Aortic smooth muscle cell (primary cell): ENCODE data around the gene NFE2L3. TPM values are rescaled to one million over a fixed set of nuclear protein-coding genes. Genes with fewer than 3 reads are reported as not detected.

ENCODE experiments used
- total RNA-seq: library from RNA; depleted of rRNA; stranded (reverse); fragments of >200 nt; gene quantifications from 2 replicates; pipeline ENCODE4 v1.2.3, GENCODE V29; 2014

The NFE2L3 gene, protein sequence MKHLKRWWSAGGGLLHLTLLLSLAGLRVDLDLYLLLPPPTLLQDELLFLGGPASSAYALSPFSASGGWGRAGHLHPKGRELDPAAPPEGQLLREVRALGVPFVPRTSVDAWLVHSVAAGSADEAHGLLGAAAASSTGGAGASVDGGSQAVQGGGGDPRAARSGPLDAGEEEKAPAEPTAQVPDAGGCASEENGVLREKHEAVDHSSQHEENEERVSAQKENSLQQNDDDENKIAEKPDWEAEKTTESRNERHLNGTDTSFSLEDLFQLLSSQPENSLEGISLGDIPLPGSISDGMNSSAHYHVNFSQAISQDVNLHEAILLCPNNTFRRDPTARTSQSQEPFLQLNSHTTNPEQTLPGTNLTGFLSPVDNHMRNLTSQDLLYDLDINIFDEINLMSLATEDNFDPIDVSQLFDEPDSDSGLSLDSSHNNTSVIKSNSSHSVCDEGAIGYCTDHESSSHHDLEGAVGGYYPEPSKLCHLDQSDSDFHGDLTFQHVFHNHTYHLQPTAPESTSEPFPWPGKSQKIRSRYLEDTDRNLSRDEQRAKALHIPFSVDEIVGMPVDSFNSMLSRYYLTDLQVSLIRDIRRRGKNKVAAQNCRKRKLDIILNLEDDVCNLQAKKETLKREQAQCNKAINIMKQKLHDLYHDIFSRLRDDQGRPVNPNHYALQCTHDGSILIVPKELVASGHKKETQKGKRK
- 0.31 and 0.79 TPM in 2 replicates for total RNA-seq

GRCh38 chr7:26151953-26152781, at the start of gene NFE2L3:
Gene NFE2L3 (plus strand): TSS chr7:26152198. CDS start chr7:26152499, 301 bp downstream.

GRCh38 chr7:26200444-26201246, 48.6 kb downstream of the NFE2L3 start, which contains the start of gene HNRNPA2B1:
Gene HNRNPA2B1 (minus strand): TSS chr7:26200746. CDS start chr7:26200577, 169 bp downstream.

DNA sequence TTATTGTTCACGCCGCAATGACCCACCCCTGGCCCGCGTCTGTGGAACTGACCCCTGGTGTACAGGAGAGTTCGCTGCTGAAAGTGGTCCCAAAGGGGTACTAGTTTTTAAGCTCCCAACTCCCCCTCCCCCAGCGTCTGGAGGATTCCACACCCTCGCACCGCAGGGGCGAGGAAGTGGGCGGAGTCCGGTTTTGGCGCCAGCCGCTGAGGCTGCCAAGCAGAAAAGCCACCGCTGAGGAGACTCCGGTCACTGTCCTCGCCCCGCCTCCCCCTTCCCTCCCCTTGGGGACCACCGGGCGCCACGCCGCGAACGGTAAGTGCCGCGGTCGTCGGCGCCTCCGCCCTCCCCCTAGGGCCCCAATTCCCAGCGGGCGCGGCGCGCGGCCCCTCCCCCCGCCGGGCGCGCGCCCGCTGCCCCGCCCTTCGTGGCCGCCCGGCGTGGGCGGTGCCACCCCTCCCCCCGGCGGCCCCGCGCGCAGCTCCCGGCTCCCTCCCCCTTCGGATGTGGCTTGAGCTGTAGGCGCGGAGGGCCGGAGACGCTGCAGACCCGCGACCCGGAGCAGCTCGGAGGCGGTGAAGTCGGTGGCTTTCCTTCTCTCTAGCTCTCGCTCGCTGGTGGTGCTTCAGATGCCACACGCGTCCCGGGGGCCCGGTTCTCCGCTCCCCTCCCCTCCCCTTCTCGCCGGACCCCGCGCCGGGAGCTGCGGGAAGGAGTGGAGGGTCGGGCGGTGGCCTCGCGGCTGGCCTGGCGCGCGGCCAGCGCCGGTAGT, 49.4 kb downstream of the NFE2L3 start, which contains the start of gene CBX3:
TSS of gene CBX3 (plus strand) at position 499 of the 772 bp plus-strand sequence. CDS start 1,254 bp downstream, outside the sequence.

Other genes with a start within 250 kb of the NFE2L3 start
- gene HNRNPA2B1, start 48.5 kb downstream of the NFE2L3 start, total RNA-seq: 126 and 130 TPM in 2 replicates
- 90.0 and 97.8 TPM in 2 replicates for gene CBX3, start 49.5 kb downstream of the NFE2L3 start, total RNA-seq
- gene SNX10, start 139.7 kb downstream of the NFE2L3 start, total RNA-seq: 0.13 TPM in 1 of 2 replicates, not detected in the other